HCT116 (cell line): ENCODE data around the gene GOLGA7B. TPM values are rescaled to one million over a fixed set of nuclear protein-coding genes. Genes with fewer than 3 reads are reported as not detected.

Experiments
- ATAC-seq: fragments of 200-7000 bp; cut with Tn5 transposase; 2 replicates; pipeline ENCODE4 v1.9.1; 2020; ENCODE audit warnings: mild to moderate bottlenecking, moderate library complexity
- BruUV-seq: library from RNA; stranded (reverse); fragments of 400-500 nt; replicated peaks from 2 replicates; lab custom pipeline; 2021; lab: Mats Ljungman, UMichigan
- CTCF ChIA-PET: fragments of 300-600 bp; sonication (Branson Sonifier 250); formaldehyde crosslinking; loops from one replicate; lab custom pipeline; 2021; ENCODE audit warnings: antibody characterized with exemption; lab: Charles Lee
- POLR2A ChIA-PET: fragments of 300-600, 350-600 bp; sonication (Branson Sonifier 250); formaldehyde crosslinking; loops from one replicate; lab custom pipeline; 2021; ENCODE audit warnings: antibody characterized with exemption; lab: Charles Lee
- RAD21 ChIA-PET, 2 experiments: fragments of 300-600 bp; sonication (Branson Sonifier 250); formaldehyde crosslinking; loops; one replicate each; lab custom pipeline; 2023; ENCODE audit warnings: low total read pairs in 2 of 2; ENCODE audit not compliant: uncharacterized antibody in 2 of 2, unreplicated experiment in 2 of 2, low non-redundant PET in 1 of 2; lab: Charles Lee
- DNase-seq: peaks from one replicate; pipeline ENCODE4 v3.0.0-alpha.2; 2010; ENCODE audit warnings: low read depth, low spot score
- H2AFZ ChIP-seq: fragments of 200-600 bp; shearing (Covaris generic), sonication (generic); 2 replicates; pipeline ENCODE4 v1.6.1; 2017; ENCODE audit warnings: low read depth, mixed run types, mixed read lengths, antibody characterized with exemption, low read length; ENCODE audit not compliant: poor library complexity, severe bottlenecking
- H3K27ac ChIP-seq: 2 replicates; pipeline ENCODE4 v1.5.1; 2012; ENCODE audit warnings: low read depth, low read length
- H3K27me3 ChIP-seq: fragments of 200-600 bp; sonication (generic); 2 replicates; pipeline ENCODE4 v1.6.1; 2016; ENCODE audit warnings: mixed run types, low read length, mixed read lengths; ENCODE audit not compliant: insufficient read depth
- H3K36me3 ChIP-seq, 2 experiments: fragments of 200-500 bp in 1 of 2; fragments of 200-600 bp in 1 of 2; sonication (Bioruptor generic) in 1 of 2; sonication (generic) in 1 of 2; 2 replicates each; pipeline versions ENCODE4 v1.5.1 to v1.6.1; 2014 to 2016; ENCODE audit warnings: low read length in 2 of 2, inconsistent platforms in 1 of 2, mixed read lengths in 1 of 2, mixed run types in 1 of 2; ENCODE audit not compliant: insufficient read depth in 2 of 2, control insufficient read depth in 1 of 2
- H3K4me1 ChIP-seq, 2 experiments: fragments of 200-600 bp in 1 of 2; sonication (generic) in 1 of 2; 2 replicates each; pipeline versions ENCODE4 v1.5.1 to v1.6.1; 2012 to 2017; ENCODE audit warnings: low read length in 2 of 2, inconsistent platforms in 1 of 2, mild to moderate bottlenecking in 1 of 2, mixed read lengths in 1 of 2, mixed run types in 1 of 2, moderate library complexity in 1 of 2; ENCODE audit not compliant: insufficient read depth in 2 of 2, control insufficient read depth in 1 of 2
- H3K4me2 ChIP-seq: fragments of 200-600 bp; sonication (generic); 2 replicates; pipeline ENCODE4 v1.6.1; 2017; ENCODE audit warnings: mixed run types, low read length, mixed read lengths
- H3K4me3 ChIP-seq, 2 experiments: fragments of 200-600 bp in 1 of 2; sonication (generic) in 1 of 2; replicated peaks in 1 of 2; 2 replicates each; pipeline ENCODE4 v1.5.1; 2011 to 2016; ENCODE audit warnings: low read length in 2 of 2, control low read depth in 1 of 2, low read depth in 1 of 2, mild to moderate bottlenecking in 1 of 2, mixed read lengths in 1 of 2, mixed run types in 1 of 2
- H3K79me2 ChIP-seq: fragments of 200-600 bp; sonication (generic); 2 replicates; pipeline ENCODE4 v1.6.1; 2017; ENCODE audit warnings: mild to moderate bottlenecking, mixed run types, low read length, moderate library complexity, mixed read lengths; ENCODE audit not compliant: insufficient read depth
- H3K9ac ChIP-seq: fragments of 200-600 bp; sonication (generic); 2 replicates; pipeline ENCODE4 v1.6.1; 2016; ENCODE audit warnings: low read length, mixed read lengths
- H3K9me2 ChIP-seq: fragments of 200-600 bp; sonication (generic), shearing (Covaris generic); 2 replicates; pipeline ENCODE4 v1.6.1; 2017; ENCODE audit warnings: mixed run types, mild to moderate bottlenecking, moderate library complexity; ENCODE audit not compliant: insufficient read depth
- H3K9me3 ChIP-seq, 2 experiments: fragments of 200-500 bp in 1 of 2; fragments of 200-600 bp in 1 of 2; sonication (Bioruptor generic) in 1 of 2; sonication (generic) in 1 of 2; 2 replicates each; pipeline ENCODE4 v1.6.1; 2014 to 2017; ENCODE audit warnings: low read length in 2 of 2, mixed read lengths in 2 of 2, inconsistent platforms in 1 of 2, low read depth in 1 of 2, mild to moderate bottlenecking in 1 of 2, mixed run types in 1 of 2, moderate library complexity in 1 of 2; ENCODE audit not compliant: control insufficient read depth in 1 of 2, insufficient read depth in 1 of 2
- H4K20me1 ChIP-seq: fragments of 200-600 bp; sonication (generic), shearing (Covaris generic); 2 replicates; pipeline ENCODE4 v1.6.1; 2017; ENCODE audit warnings: mixed run types, mild to moderate bottlenecking, moderate library complexity; ENCODE audit not compliant: insufficient read depth
- CEBPB ChIP-seq: IDR thresholded peaks from 2 replicates; pipeline ENCODE4 v1.6.1; 2012; ENCODE audit warnings: low read depth
- CTCF ChIP-seq, 3 experiments: fragments of 200-600 bp in 1 of 3; sonication (generic) in 1 of 3; IDR thresholded peaks in 2 of 3; conservative IDR thresholded peaks in 1 of 3; 2 replicates each; pipeline ENCODE4 v1.5.1; 2012 to 2017; ENCODE audit warnings: low read depth in 2 of 3, low read length in 2 of 3, antibody characterized with exemption in 1 of 3, borderline replicate concordance in 1 of 3, control low read depth in 1 of 3, mild to moderate bottlenecking in 1 of 3, mixed read lengths in 1 of 3, mixed run types in 1 of 3, moderate library complexity in 1 of 3; ENCODE audit not compliant: insufficient read depth in 1 of 3
- EGR1 ChIP-seq: IDR thresholded peaks from 2 replicates; pipeline ENCODE4 v1.6.1; 2012; ENCODE audit warnings: low read depth
- EZH2 ChIP-seq: fragments of 200-600 bp; sonication (generic); IDR thresholded peaks from 2 replicates; pipeline ENCODE4 v1.6.1; 2017; ENCODE audit warnings: antibody characterized with exemption, mixed run types
- EZH2phosphoT487 ChIP-seq: fragments of 200-600 bp; IDR thresholded peaks from 2 replicates; pipeline ENCODE4 v1.6.1; 2018; ENCODE audit warnings: antibody characterized with exemption, borderline replicate concordance
- FOSL1 ChIP-seq: IDR thresholded peaks from 2 replicates; pipeline ENCODE4 v1.6.1; 2012; ENCODE audit warnings: low read depth
- JUND ChIP-seq: IDR thresholded peaks from 2 replicates; pipeline ENCODE4 v1.6.1; 2012
- POLR2A ChIP-seq: IDR thresholded peaks from 2 replicates; pipeline ENCODE4 v1.7.0; 2011; ENCODE audit warnings: borderline replicate concordance; ENCODE audit not compliant: insufficient read depth, insufficient read length; ENCODE audit errors: extremely low read depth
- POLR2AphosphoS5 ChIP-seq: IDR thresholded peaks from 2 replicates; pipeline ENCODE4 v1.6.1; 2011; ENCODE audit warnings: mild to moderate bottlenecking, low read depth, low read length, moderate library complexity
- SP1 ChIP-seq: IDR thresholded peaks from 2 replicates; pipeline ENCODE4 v1.6.1; 2012; ENCODE audit warnings: low read depth
- ZBTB33 ChIP-seq: IDR thresholded peaks from 2 replicates; pipeline ENCODE4 v1.6.1; 2011; ENCODE audit warnings: mild to moderate bottlenecking, low read length, moderate library complexity; ENCODE audit not compliant: insufficient replicate concordance; ENCODE audit errors: extremely low read depth
- ZFX ChIP-seq: fragments of 450-650 bp; IDR thresholded peaks from 2 replicates; pipeline ENCODE4 v1.6.1; 2017
- ZNF274 ChIP-seq: fragments of 200-500 bp; sonication (Bioruptor generic); IDR thresholded peaks from 2 replicates; pipeline ENCODE4 v1.6.1; 2014; ENCODE audit warnings: mild to moderate bottlenecking, low read depth, low read length, inconsistent platforms
- intact Hi-C: fragments of 100-400 bp; cut with micrococcal nuclease; formaldehyde crosslinking; loops from 2 replicates; pipeline ENCODE4 v1.10.0; 2022
- total RNA-seq: library from RNA; stranded (reverse); gene quantifications from one replicate; pipeline ENCODE4 v1.2.1, GENCODE V29; 2021; ENCODE audit not compliant: unreplicated experiment
- TF ChIP-seq, protein P1 (sequence below): IDR thresholded peaks from 2 replicates; pipeline ENCODE4 v1.6.1; 2012

Gene GOLGA7B
- total RNA-seq, 1 experiment from 2014 or later, result 1.0 TPM

- H3K4me1 ChIP-seq, result peaks cover 6 to 11% of the 10 kb centered on the region in 2 experiments
These were observed 22.8 kb upstream of the GOLGA7B start for GRCh38 chr10:97826892-97827291.

More at GRCh38 chr10:97826892-97827291, 22.8 kb upstream of the GOLGA7B start:
- no TSS peak for BruUV-seq
- Histone ChIP-seq H3K36me3 (no peaks in the 10 kb centered on the region), H4K20me1 (no peaks in the 10 kb centered on the region), H3K9me3 (no peaks in the 10 kb centered on the region), H3K79me2 (no peaks in the 10 kb centered on the region), H3K4me2 (no peak overlapping the region), H3K9me2 (no peaks in the 10 kb centered on the region), H3K9ac (no peak overlapping the region), H3K27ac (no peak overlapping the region), H3K27me3 (no peaks in the 10 kb centered on the region), H3K4me3 (no peak overlapping the region), H2AFZ (no peak overlapping the region)
- intact Hi-C loops, result no loop called here
- CTCF ChIA-PET, result no interaction called here
- POLR2A ChIA-PET, result interaction anchor here (0.9 kb wide), 1 partner anchor 9 kb away, joined by 5 read pairs; no protein-coding TSS in a partner anchor
- TF ChIP-seq SP1, result no peak
- no peak for TF ChIP-seq FOSL1
- TF ChIP-seq EGR1, result no peak
- TF ChIP-seq EZH2phosphoT487, result no peak
- TF ChIP-seq POLR2A, result no peak
- TF ChIP-seq, protein P1, sequence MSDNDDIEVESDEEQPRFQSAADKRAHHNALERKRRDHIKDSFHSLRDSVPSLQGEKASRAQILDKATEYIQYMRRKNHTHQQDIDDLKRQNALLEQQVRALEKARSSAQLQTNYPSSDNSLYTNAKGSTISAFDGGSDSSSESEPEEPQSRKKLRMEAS, result no peak
- TF ChIP-seq ZBTB33, result no peak
- TF ChIP-seq ZNF274, result no peak
- no peak for TF ChIP-seq POLR2AphosphoS5
- no peak for TF ChIP-seq EZH2
- no peak for TF ChIP-seq JUND
- no peak for TF ChIP-seq CEBPB
- TF ChIP-seq ZFX, result no peak
- no peak for TF ChIP-seq CTCF (IDR thresholded peaks at IDR 0.05 in 2 of 3, conservative IDR thresholded peaks at IDR 0.05 in 1 of 3; ENCODE audit: borderline replicate concordance in 1 of 3, insufficient read depth in 1 of 3, low read depth in 2 of 3, low read length in 2 of 3)
- no peak for DNase-seq
- RAD21 ChIA-PET, result no interaction called here
- ATAC-seq, result no peak
